Subcutaneous adipose tissue (tissue), 4 donors: ENCODE data around the gene LRRC1. TPM values are rescaled to one million over a fixed set of nuclear protein-coding genes. Genes with fewer than 3 reads are reported as not detected.

Source experiments
- CTCF ChIP-seq: fragments of 450-650 bp; IDR thresholded peaks from one replicate; pipeline ENCODE4 v1.5.1; 2016; ENCODE audit warnings: low read depth, mild to moderate bottlenecking, control low read depth, antibody characterized with exemption, moderate library complexity
- total RNA-seq, 4 donors: library from RNA; depleted of rRNA; stranded (reverse); fragments of >200 nt; gene quantifications; one replicate each; pipeline ENCODE4 v1.1.0, GENCODE V29; 2016

Gene LRRC1
- total RNA-seq, 4 donors from 2014 or later, result 10.5 to 28.3 (median 18.0) TPM

GRCh38 chr6:53837865-53838769 is 43.3 kb downstream of the LRRC1 start:
- no peak for TF ChIP-seq CTCF

- TF ChIP-seq CTCF, result no peak
These were observed 45.2 kb downstream of the LRRC1 start for GRCh38 chr6:53840027-53840426.

GRCh38 chr6:53845280-53846195 is 50.7 kb downstream of the LRRC1 start:
- TF ChIP-seq CTCF, result no peak

- no peak for TF ChIP-seq CTCF
These were observed 51.4 kb downstream of the LRRC1 start for GRCh38 chr6:53846250-53846649.

GRCh38 chr6:53847796-53848314 is 53.0 kb downstream of the LRRC1 start:
- TF ChIP-seq CTCF, result no peak

GRCh38 chr6:53850527-53850926 is 55.7 kb downstream of the LRRC1 start:
- TF ChIP-seq CTCF, result no peak

GRCh38 chr6:53851561-53851960 is 56.8 kb downstream of the LRRC1 start:
- no peak for TF ChIP-seq CTCF
